ENCODE results near the gene COL21A1. TPM values are rescaled to one million over a fixed set of nuclear protein-coding genes. Genes with fewer than 3 reads are reported as not detected.

The COL21A1 gene
- total and polyA plus RNA-seq, 2 of the 13 experiments (the other 11 are each of a cell fraction or from before 2014, with no cell fraction given): 0.13 TPM; not detected in 1

DNA sequence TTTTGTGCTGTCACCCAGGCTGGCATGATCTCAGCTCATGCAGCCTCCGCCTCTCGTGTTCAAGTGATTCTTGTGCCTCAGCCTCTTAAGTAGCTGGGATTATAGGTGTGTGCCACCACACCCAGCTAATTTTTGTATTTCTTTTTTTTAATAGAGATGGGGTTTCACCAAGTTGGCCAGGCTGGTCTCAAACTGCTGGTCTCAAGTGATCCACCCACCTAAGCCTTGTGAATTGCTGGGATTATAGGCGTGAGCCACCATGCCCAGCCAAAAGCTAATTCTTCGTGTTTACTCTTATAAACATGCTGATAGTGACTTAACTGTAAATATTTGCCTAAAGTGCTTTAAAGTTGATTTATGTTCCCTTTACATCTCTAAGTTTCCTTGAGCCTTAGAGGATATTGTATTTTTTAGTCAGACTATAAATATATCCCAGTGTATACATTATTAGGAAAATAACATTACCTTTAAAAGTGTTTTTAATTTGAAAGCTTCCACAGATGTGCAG is 91.7 kb downstream of the COL21A1 start (continued):
- no peak for TF ChIP-seq CAMTA2 (CRISPR knock-in tag; IDR thresholded peaks at IDR 0.05; ENCODE audit: borderline replicate concordance)
- TF ChIP-seq MED8 (CRISPR knock-in tag; IDR thresholded peaks at IDR 0.05; ENCODE audit: insufficient replicate concordance): no peak
- TF ChIP-seq GATAD2A (CRISPR knock-in tag; IDR thresholded peaks at IDR 0.05): 0 out of 2 replicates have a peak, but pooled peaks have one; percentile 15
- no peak for TF ChIP-seq ZNF253 (CRISPR knock-in tag; IDR thresholded peaks at IDR 0.05; ENCODE audit: borderline replicate concordance)
- no peak for TF ChIP-seq PRDM15 (CRISPR knock-in tag; IDR thresholded peaks at IDR 0.05)
- no peak for TF ChIP-seq SMAD3 (CRISPR knock-in tag; IDR thresholded peaks at IDR 0.05)
- TF ChIP-seq, protein P1, sequence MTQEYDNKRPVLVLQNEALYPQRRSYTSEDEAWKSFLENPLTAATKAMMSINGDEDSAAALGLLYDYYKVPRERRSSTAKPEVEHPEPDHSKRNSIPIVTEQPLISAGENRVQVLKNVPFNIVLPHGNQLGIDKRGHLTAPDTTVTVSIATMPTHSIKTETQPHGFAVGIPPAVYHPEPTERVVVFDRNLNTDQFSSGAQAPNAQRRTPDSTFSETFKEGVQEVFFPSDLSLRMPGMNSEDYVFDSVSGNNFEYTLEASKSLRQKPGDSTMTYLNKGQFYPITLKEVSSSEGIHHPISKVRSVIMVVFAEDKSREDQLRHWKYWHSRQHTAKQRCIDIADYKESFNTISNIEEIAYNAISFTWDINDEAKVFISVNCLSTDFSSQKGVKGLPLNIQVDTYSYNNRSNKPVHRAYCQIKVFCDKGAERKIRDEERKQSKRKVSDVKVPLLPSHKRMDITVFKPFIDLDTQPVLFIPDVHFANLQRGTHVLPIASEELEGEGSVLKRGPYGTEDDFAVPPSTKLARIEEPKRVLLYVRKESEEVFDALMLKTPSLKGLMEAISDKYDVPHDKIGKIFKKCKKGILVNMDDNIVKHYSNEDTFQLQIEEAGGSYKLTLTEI (CRISPR knock-in tag; conservative IDR thresholded peaks at IDR 0.05): no peak
- no peak for TF ChIP-seq FOXP1 (IDR thresholded peaks at IDR 0.05)
- TF ChIP-seq FOXP1 (CRISPR knock-in tag; IDR thresholded peaks at IDR 0.05): peak; percentile 65
- TF ChIP-seq PAF1 (CRISPR knock-in tag; IDR thresholded peaks at IDR 0.05): no peak
- TF ChIP-seq KDM5B (CRISPR knock-in tag; IDR thresholded peaks at IDR 0.05; ENCODE audit: borderline replicate concordance): no peak
- TF ChIP-seq ISL2 (CRISPR knock-in tag; IDR thresholded peaks at IDR 0.05): 0 out of 2 replicates have a peak, but pooled peaks have one; percentile 23
- no peak for TF ChIP-seq HMG20B (CRISPR knock-in tag; conservative IDR thresholded peaks at IDR 0.05)
- no peak for TF ChIP-seq POLR2AphosphoS2 (IDR thresholded peaks at IDR 0.05; ENCODE audit: low read depth, low read length)
- no peak for TF ChIP-seq ZNF678 (CRISPR knock-in tag; IDR thresholded peaks at IDR 0.05)
- 0 out of 2 replicates have a peak, but pooled peaks have one; percentile 15 for TF ChIP-seq SOX5 (CRISPR knock-in tag; IDR thresholded peaks at IDR 0.05; ENCODE audit: borderline replicate concordance)
- peak; percentile 31; the same call in 1 of the 2 replicates for TF ChIP-seq FOXP4 (CRISPR knock-in tag; IDR thresholded peaks at IDR 0.05)
- peak; percentile 76 for TF ChIP-seq FOXA3 (CRISPR knock-in tag; IDR thresholded peaks at IDR 0.05)
- no peak for TF ChIP-seq REXO4 (CRISPR knock-in tag; IDR thresholded peaks at IDR 0.05; ENCODE audit: borderline replicate concordance)
- no peak for TF ChIP-seq IRX3 (CRISPR knock-in tag; IDR thresholded peaks at IDR 0.05; ENCODE audit: borderline replicate concordance, low read depth)

All from HepG2 (cell line).